ENCODE data around the gene PCED1A.

Gene PCED1A

GRCh38 chr20:2849529-2849928 lies 9.1 kb upstream of the PCED1A start:
- Histone ChIP-seq H3K4me3 (no peak overlapping the region), H3K36me3 (replicated peaks) (no peaks in the 10 kb centered on the region), H3K9me3 (no peaks in the 10 kb centered on the region), H3K4me1 (no peaks in the 10 kb centered on the region), H3K27me3 (ENCODE audit: low read depth) (no peaks in the 10 kb centered on the region)
- DNase-seq (ENCODE audit: low spot score in 2 of 2): no peak
- in situ Hi-C loops (cut with MboI; ENCODE audit: low sequenced_read_pairs): no loop called here

GRCh38 chr20:2847802-2848201 lies 7.3 kb upstream of the PCED1A start:
- no peak overlapping the region for H3K4me3 ChIP-seq
- H3K4me1 ChIP-seq: no peaks in the 10 kb centered on the region
- H3K9me3 ChIP-seq: no peaks in the 10 kb centered on the region
- DNase-seq (ENCODE audit: low spot score in 2 of 2): no peak
- H3K27me3 ChIP-seq (ENCODE audit: low read depth): no peaks in the 10 kb centered on the region
- in situ Hi-C loops (cut with MboI; ENCODE audit: low sequenced_read_pairs): no loop called here
- H3K36me3 ChIP-seq (replicated peaks): no peaks in the 10 kb centered on the region

GRCh38 chr20:2846698-2847097 lies 6.2 kb upstream of the PCED1A start:
- Histone ChIP-seq H3K9me3 (no peaks in the 10 kb centered on the region), H3K36me3 (replicated peaks) (no peaks in the 10 kb centered on the region), H3K4me1 (no peaks in the 10 kb centered on the region), H3K4me3 (no peak overlapping the region), H3K27me3 (ENCODE audit: low read depth) (no peaks in the 10 kb centered on the region)
- in situ Hi-C loops (cut with MboI; ENCODE audit: low sequenced_read_pairs): no loop called here
- DNase-seq (ENCODE audit: low spot score in 2 of 2): no peak

GRCh38 chr20:2845607-2846006 lies 5.2 kb upstream of the PCED1A start:
- DNase-seq (ENCODE audit: low spot score in 2 of 2): no peak
- in situ Hi-C loops (cut with MboI; ENCODE audit: low sequenced_read_pairs): no loop called here
- H3K9me3 ChIP-seq: no peaks in the 10 kb centered on the region
- no peaks in the 10 kb centered on the region for H3K36me3 ChIP-seq (replicated peaks)
- no peaks in the 10 kb centered on the region for H3K27me3 ChIP-seq (ENCODE audit: low read depth)
- H3K4me1 ChIP-seq: no peaks in the 10 kb centered on the region
- H3K4me3 ChIP-seq: no peak overlapping the region

GRCh38 chr20:2840967-2841531 lies 594 bp upstream of the PCED1A start:
- H3K9me3 ChIP-seq: no peaks in the 10 kb centered on the region
- peak in 1 of 2 experiments; percentile 76 for DNase-seq (ENCODE audit: low spot score in 2 of 2)
- peaks cover 3% of the 10 kb centered on the region; the same call in 1 of the 2 replicates for H3K4me1 ChIP-seq
- peak overlapping the region; percentile 80 for H3K4me3 ChIP-seq
- in situ Hi-C loops (cut with MboI; ENCODE audit: low sequenced_read_pairs): no loop called here
- H3K36me3 ChIP-seq (replicated peaks): peaks cover 5% of the 10 kb centered on the region; the same call in 1 of the 2 replicates
- H3K27me3 ChIP-seq (ENCODE audit: low read depth): no peaks in the 10 kb centered on the region

- no peaks in the 10 kb centered on the region for H3K27me3 ChIP-seq (ENCODE audit: low read depth)
- peak overlapping the region; percentile 80 for H3K4me3 ChIP-seq
- in situ Hi-C loops (cut with MboI; ENCODE audit: low sequenced_read_pairs): no loop called here
- H3K9me3 ChIP-seq: no peaks in the 10 kb centered on the region
- H3K4me1 ChIP-seq: peaks cover 3% of the 10 kb centered on the region; the same call in 1 of the 2 replicates
- H3K36me3 ChIP-seq (replicated peaks): peaks cover 5% of the 10 kb centered on the region; the same call in 1 of the 2 replicates
- no peak for DNase-seq (ENCODE audit: low spot score in 2 of 2)
These were observed 720 bp downstream of the PCED1A start for GRCh38 chr20:2839732-2840137.

GRCh38 chr20:2838847-2839671 lies 1.4 kb downstream of the PCED1A start:
- Histone ChIP-seq H3K4me3 (no peak overlapping the region), H3K27me3 (ENCODE audit: low read depth) (no peaks in the 10 kb centered on the region), H3K36me3 (replicated peaks) (peaks cover 5% of the 10 kb centered on the region; the same call in 1 of the 2 replicates), H3K4me1 (peaks cover 3% of the 10 kb centered on the region; the same call in 1 of the 2 replicates), H3K9me3 (no peaks in the 10 kb centered on the region)
- no peak for DNase-seq (ENCODE audit: low spot score in 2 of 2)
- in situ Hi-C loops (cut with MboI; ENCODE audit: low sequenced_read_pairs): no loop called here

GRCh38 chr20:2838170-2838797 lies 2.2 kb downstream of the PCED1A start:
- peaks cover 5% of the 10 kb centered on the region; the same call in 1 of the 2 replicates for H3K36me3 ChIP-seq (replicated peaks)
- no peaks in the 10 kb centered on the region for H3K9me3 ChIP-seq
- in situ Hi-C loops (cut with MboI; ENCODE audit: low sequenced_read_pairs): no loop called here
- H3K4me1 ChIP-seq: peaks cover 3% of the 10 kb centered on the region; the same call in 1 of the 2 replicates
- no peaks in the 10 kb centered on the region for H3K27me3 ChIP-seq (ENCODE audit: low read depth)
- H3K4me3 ChIP-seq: no peak overlapping the region
- no peak for DNase-seq (ENCODE audit: low spot score in 2 of 2)

GRCh38 chr20:2837221-2837960 lies 3.1 kb downstream of the PCED1A start:
- peaks cover 4% of the 10 kb centered on the region for H3K4me1 ChIP-seq
- in situ Hi-C loops (cut with MboI; ENCODE audit: low sequenced_read_pairs): no loop called here
- no peak for DNase-seq (ENCODE audit: low spot score in 2 of 2)

GRCh38 chr20:2836035-2836434 lies 4.4 kb downstream of the PCED1A start:
- no peak for DNase-seq (ENCODE audit: low spot score in 2 of 2)
- in situ Hi-C loops (cut with MboI; ENCODE audit: low sequenced_read_pairs): no loop called here
- H3K36me3 ChIP-seq (replicated peaks): peaks cover 5% of the 10 kb centered on the region; the same call in 1 of the 2 replicates
- H3K9me3 ChIP-seq: no peaks in the 10 kb centered on the region
- peaks cover 6% of the 10 kb centered on the region for H3K4me1 ChIP-seq
- H3K27me3 ChIP-seq (ENCODE audit: low read depth): no peaks in the 10 kb centered on the region
- H3K4me3 ChIP-seq: no peak overlapping the region

More at GRCh38 chr20:2837221-2837960, 3.1 kb downstream of the PCED1A start:
- Histone ChIP-seq H3K36me3 (replicated peaks) (peaks cover 5% of the 10 kb centered on the region; the same call in 1 of the 2 replicates), H3K27me3 (ENCODE audit: low read depth) (no peaks in the 10 kb centered on the region), H3K9me3 (no peaks in the 10 kb centered on the region), H3K4me3 (no peak overlapping the region)

GRCh38 chr20:2835331-2835796 lies 5.1 kb downstream of the PCED1A start:
- DNase-seq (ENCODE audit: low spot score in 2 of 2): no peak
- in situ Hi-C loops (cut with MboI; ENCODE audit: low sequenced_read_pairs): no loop called here
- H3K4me1 ChIP-seq: peaks cover 6% of the 10 kb centered on the region
- H3K36me3 ChIP-seq (replicated peaks): peaks cover 5% of the 10 kb centered on the region; the same call in 1 of the 2 replicates
- H3K27me3 ChIP-seq (ENCODE audit: low read depth): no peaks in the 10 kb centered on the region
- H3K4me3 ChIP-seq: no peak overlapping the region
- no peaks in the 10 kb centered on the region for H3K9me3 ChIP-seq

GRCh38 chr20:2834401-2835110 lies 5.9 kb downstream of the PCED1A start:
- peaks cover 3% of the 10 kb centered on the region for H3K4me1 ChIP-seq
- in situ Hi-C loops (cut with MboI; ENCODE audit: low sequenced_read_pairs): no loop called here
- no peak for DNase-seq (ENCODE audit: low spot score in 2 of 2)

GRCh38 chr20:2833761-2834160 lies 6.7 kb downstream of the PCED1A start:
- Histone ChIP-seq H3K9me3 (no peaks in the 10 kb centered on the region), H3K4me3 (no peak overlapping the region), H3K36me3 (replicated peaks) (no peaks in the 10 kb centered on the region; the same call in 1 of the 2 replicates), H3K27me3 (ENCODE audit: low read depth) (0 out of 2 replicates have a peak, but pooled peaks cover 2% of the 10 kb centered on the region), H3K4me1 (peaks cover 6% of the 10 kb centered on the region; the same call in 1 of the 2 replicates)
- in situ Hi-C loops (cut with MboI; ENCODE audit: low sequenced_read_pairs): no loop called here
- no peak for DNase-seq (ENCODE audit: low spot score in 2 of 2)

More at GRCh38 chr20:2834401-2835110, 5.9 kb downstream of the PCED1A start:
- no peaks in the 10 kb centered on the region for H3K9me3 ChIP-seq
- no peak overlapping the region for H3K4me3 ChIP-seq
- no peaks in the 10 kb centered on the region for H3K27me3 ChIP-seq (ENCODE audit: low read depth)
- H3K36me3 ChIP-seq (replicated peaks): peaks cover 4% of the 10 kb centered on the region; the same call in 1 of the 2 replicates
